ENCODE results near the gene GLS2. TPM values are rescaled to one million over a fixed set of nuclear protein-coding genes. Genes with fewer than 3 reads are reported as not detected.
"Not testable (repeated sequence)": the region's sequence is repeated elsewhere in the genome, so short reads cannot be mapped to it uniquely, and the experiment has no call there.

Gene GLS2
- total and polyA plus RNA-seq, 12 donors = 0.17 to 5.3 (median 1.5) TPM; not detected in 1

DNA sequence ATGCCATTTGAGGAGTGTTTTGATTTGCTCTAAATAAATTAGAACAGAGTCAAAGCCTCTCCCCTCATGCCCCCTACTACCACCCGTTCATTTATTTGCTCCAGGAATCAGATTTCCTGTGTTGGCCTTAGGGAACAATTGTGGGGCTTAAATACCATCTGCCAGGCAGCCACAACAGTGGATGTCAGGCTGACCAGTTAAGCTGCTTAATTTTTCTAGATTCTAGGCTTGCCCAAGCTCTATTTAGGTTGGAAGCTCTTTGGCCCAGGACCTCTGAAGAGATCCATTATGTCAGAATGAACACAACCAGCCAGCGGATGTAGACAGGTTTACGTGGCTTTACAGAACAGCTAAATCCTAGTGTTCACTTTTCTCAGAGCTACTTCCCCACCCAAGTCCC lies 37.7 kb downstream of the GLS2 start:
- 83 to 88% (median 86%) methylated on average over 3 of the region's 3 CpGs for WGBS, 4 donors
- H3K4me1 ChIP-seq (replicated peaks in 1 of 2) = peaks cover 0 to 10% of the 10 kb centered on the region in 2 donors
- DNase-seq = no peak
- H3K36me3 ChIP-seq (replicated peaks in 1 of 2) = no peaks in the 10 kb centered on the region
- TF ChIP-seq, protein P1, sequence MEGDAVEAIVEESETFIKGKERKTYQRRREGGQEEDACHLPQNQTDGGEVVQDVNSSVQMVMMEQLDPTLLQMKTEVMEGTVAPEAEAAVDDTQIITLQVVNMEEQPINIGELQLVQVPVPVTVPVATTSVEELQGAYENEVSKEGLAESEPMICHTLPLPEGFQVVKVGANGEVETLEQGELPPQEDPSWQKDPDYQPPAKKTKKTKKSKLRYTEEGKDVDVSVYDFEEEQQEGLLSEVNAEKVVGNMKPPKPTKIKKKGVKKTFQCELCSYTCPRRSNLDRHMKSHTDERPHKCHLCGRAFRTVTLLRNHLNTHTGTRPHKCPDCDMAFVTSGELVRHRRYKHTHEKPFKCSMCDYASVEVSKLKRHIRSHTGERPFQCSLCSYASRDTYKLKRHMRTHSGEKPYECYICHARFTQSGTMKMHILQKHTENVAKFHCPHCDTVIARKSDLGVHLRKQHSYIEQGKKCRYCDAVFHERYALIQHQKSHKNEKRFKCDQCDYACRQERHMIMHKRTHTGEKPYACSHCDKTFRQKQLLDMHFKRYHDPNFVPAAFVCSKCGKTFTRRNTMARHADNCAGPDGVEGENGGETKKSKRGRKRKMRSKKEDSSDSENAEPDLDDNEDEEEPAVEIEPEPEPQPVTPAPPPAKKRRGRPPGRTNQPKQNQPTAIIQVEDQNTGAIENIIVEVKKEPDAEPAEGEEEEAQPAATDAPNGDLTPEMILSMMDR (IDR thresholded peaks at IDR 0.05) = no peak
- no peak for TF ChIP-seq POLR2A (IDR thresholded peaks at IDR 0.05)
- H3K4me3 ChIP-seq = no peak overlapping the region
- no peaks in the 10 kb centered on the region for H3K9me3 ChIP-seq (replicated peaks in 1 of 3)
- H3K27me3 ChIP-seq = no peaks in the 10 kb centered on the region
- intact Hi-C loops (cut with DNase I) = loop anchor here (10.0 kb wide), 1 partner anchor 95 kb away; no protein-coding TSS in a partner anchor
- H3K27ac ChIP-seq = no peak overlapping the region

- TF ChIP-seq, protein P1 (IDR thresholded peaks at IDR 0.05) = no peak
- TF ChIP-seq POLR2A (IDR thresholded peaks at IDR 0.05) = no peak
- WGBS, 4 donors = 26 to 33% (median 29%) methylated on average over 5 of the region's 5 CpGs
- Histone ChIP-seq H3K27ac (peak overlapping the region; percentile 19 to 89 (median 77)), H3K4me1 (replicated peaks in 1 of 2) (peaks cover 0 to 10% of the 10 kb centered on the region in 2 donors), H3K4me3 (peak overlapping the region in 3 of 4 donors; percentile 13 to 74 (median 57)), H3K27me3 (no peaks in the 10 kb centered on the region), H3K9me3 (replicated peaks in 1 of 3) (no peaks in the 10 kb centered on the region), H3K36me3 (replicated peaks in 1 of 2) (no peaks in the 10 kb centered on the region)
- intact Hi-C loops (cut with DNase I) = no loop called here
- DNase-seq = no peak
These were observed 38.4 kb downstream of the GLS2 start for GRCh38 chr12:56449622-56449984.

GRCh38 chr12:56448860-56449621 lies 38.9 kb downstream of the GLS2 start, which contains the start of gene TIMELESS:
TSS of gene TIMELESS (minus strand) at chr12:56449426. CDS start at chr12:56434170, 15,256 bp downstream.
- no peaks in the 10 kb centered on the region for H3K9me3 ChIP-seq (replicated peaks in 1 of 3)
- peak within 1 kb of the TSS; percentile 13 to 74 (median 58) for H3K4me3 ChIP-seq
- H3K27me3 ChIP-seq = no peaks in the 10 kb centered on the region
- H3K4me1 ChIP-seq (replicated peaks in 1 of 2) = peaks cover 0 to 10% of the 10 kb centered on the region in 2 donors
- no peaks in the 10 kb centered on the region for H3K36me3 ChIP-seq (replicated peaks in 1 of 2)
- peak; percentile 51 to 69 for TF ChIP-seq POLR2A (IDR thresholded peaks at IDR 0.05)
- TF ChIP-seq, protein P1 (IDR thresholded peaks at IDR 0.05) = peak in 5 of 6 experiments; percentile 11 to 36 (median 21)
- H3K27ac ChIP-seq = peak within 1 kb of the TSS; percentile 19 to 89 (median 77)
- WGBS, 4 donors = 0 to 1% (median 1%) methylated on average over 48 to 58 of the region's 58 CpGs
- DNase-seq = peak; percentile 87 to 91 (median 88)
- intact Hi-C loops (cut with DNase I) = no loop called here

GRCh38 chr12:56443208-56443607 lies 44.8 kb downstream of the GLS2 start:
- intact Hi-C loops (cut with DNase I) = loop anchor here in 1 of 2 donors (5.0 kb wide), 1 partner anchor 71 kb away; no protein-coding TSS in a partner anchor
- not testable (repeated sequence) for H3K9me3 ChIP-seq (replicated peaks in 1 of 3); H3K27me3 ChIP-seq; H3K36me3 ChIP-seq (replicated peaks in 1 of 2); H3K4me1 ChIP-seq (replicated peaks in 1 of 2); H3K27ac ChIP-seq; H3K4me3 ChIP-seq; DNase-seq
- 61 to 100% (median 81%) methylated on average over 1 to 2 of the region's 2 CpGs for WGBS, 4 donors

Data from adrenal gland (tissue), 12 donors.